NCI-H1694 (cell line): Measurements from ENCODE around the gene GPR162.
"Not testable (repeated sequence)": the region's sequence is repeated elsewhere in the genome, so short reads cannot be mapped to it uniquely, and the experiment has no call there.

ENCODE experiments used
- DNase-seq: peaks from one replicate; lab custom pipeline; 2025; lab: John Stamatoyannopoulos, UW

The GPR162 gene

GRCh38 chr12:6854036-6854435, 32.4 kb downstream of the GPR162 start:
- no peak for DNase-seq

DNA sequence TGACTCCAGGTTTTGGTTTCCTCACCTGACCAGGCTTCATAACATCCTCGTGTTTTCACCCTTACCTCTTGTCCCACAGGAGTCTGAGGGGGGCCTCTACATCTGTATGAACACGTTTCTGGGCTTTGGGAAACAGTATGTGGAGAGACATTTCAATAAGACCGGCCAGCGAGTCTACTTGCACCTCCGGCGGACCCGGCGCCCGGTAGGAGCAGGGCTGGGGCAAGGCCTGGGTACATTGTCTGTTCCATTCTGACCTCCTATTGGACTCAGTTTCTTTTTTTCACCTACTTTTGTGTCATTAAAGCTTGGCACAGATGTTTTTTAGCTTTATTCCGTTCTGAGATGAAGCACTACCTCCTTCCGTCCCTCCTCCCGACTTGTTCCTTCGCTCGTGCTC, 33.7 kb downstream of the GPR162 start:
- DNase-seq, result no peak

- DNase-seq, result no peak
Observed at GRCh38 chr12:6858799-6859198, 37.2 kb downstream of the GPR162 start.

- no peak for DNase-seq
Observed at GRCh38 chr12:6860116-6860515, 38.5 kb downstream of the GPR162 start.

GRCh38 chr12:6860942-6861341, 39.3 kb downstream of the GPR162 start:
- DNase-seq, result no peak

DNA sequence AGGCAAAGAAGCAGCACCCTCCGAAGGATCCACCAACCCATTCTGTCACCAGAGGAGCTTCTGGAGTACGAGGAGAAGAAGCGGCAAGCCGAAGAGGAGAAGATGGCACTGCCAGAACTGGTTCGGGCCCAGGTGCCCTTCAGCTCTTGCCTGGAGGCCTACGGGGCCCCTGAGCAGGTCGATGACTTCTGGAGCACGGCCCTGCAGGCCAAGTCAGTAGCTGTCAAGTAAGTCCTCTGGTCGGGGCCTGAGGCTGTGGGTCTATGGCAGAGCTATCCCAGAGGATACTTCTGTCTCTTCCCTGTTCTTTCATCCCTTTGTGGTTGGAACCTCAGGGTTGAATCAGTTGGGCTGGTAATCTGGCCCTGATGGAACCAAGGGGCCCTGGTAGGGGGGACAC, 39.8 kb downstream of the GPR162 start:
- DNase-seq, result no peak

GRCh38 chr12:6863033-6863432, 41.4 kb downstream of the GPR162 start:
- no peak for DNase-seq

GRCh38 chr12:6863586-6864321, 42.1 kb downstream of the GPR162 start:
- no peak for DNase-seq

DNA sequence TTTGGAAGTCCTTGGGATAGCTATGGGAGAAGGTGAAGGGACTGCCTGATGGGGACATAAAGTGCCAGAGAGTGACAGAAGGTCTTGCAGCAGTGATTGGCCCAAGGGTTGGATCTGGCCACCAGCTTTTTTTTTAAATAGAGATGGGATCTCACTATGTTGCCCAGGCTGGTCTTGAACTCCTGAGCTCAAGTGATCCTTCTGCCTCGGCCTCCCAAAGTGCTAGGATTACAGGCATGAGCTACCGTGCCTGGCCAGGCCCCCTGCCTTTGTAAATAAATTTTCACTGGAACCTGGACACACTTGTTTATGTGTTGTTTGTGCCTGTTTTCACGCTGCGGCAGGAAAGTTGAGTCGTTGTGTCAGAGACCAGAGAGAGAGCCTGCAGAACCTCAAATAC, 43.7 kb downstream of the GPR162 start:
- DNase-seq, result not testable (repeated sequence)

GRCh38 chr12:6866163-6866919, 44.7 kb downstream of the GPR162 start:
- DNase-seq, result no peak

GRCh38 chr12:6866920-6867412, 45.3 kb downstream of the GPR162 start:
- DNase-seq, result no peak

DNA sequence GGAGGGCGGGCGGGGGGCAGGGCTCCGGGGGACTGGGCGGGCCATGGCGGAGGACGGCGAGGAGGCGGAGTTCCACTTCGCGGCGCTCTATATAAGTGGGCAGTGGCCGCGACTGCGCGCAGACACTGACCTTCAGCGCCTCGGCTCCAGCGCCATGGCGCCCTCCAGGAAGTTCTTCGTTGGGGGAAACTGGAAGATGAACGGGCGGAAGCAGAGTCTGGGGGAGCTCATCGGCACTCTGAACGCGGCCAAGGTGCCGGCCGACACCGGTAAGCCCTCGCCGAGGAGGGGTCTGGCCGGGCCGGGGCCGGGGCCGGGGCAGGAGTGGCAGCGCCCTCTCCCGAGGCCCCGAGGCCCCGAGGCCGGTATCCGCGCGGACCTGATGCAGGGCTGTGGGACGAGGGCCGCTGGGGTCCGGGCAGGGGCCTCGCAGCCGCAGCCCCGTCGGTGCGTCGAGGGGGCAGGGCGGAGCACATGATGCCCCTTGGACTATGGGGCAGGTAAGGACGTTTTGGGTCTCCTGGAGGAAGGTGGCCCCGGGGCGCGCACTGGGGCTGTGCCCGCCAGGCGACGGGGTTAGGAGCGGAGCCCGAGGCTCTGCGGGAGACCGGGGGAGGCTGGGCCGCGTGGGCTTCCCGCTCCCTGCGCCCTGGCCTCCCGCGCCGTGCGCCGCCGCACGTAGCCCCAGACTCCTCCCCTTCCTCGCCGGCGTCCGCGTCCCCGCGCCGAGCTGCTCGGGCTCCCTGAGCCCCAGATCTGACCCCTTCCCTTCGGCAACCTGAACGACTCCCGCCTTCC, 46.0 kb downstream of the GPR162 start, which contains the start of gene TPI1:
Gene TPI1, plus strand, starts transcription at position 119 of the 798 bp plus-strand sequence. Its CDS starts 36 bp downstream, at position 155.
- peak; percentile 75 for DNase-seq

DNA sequence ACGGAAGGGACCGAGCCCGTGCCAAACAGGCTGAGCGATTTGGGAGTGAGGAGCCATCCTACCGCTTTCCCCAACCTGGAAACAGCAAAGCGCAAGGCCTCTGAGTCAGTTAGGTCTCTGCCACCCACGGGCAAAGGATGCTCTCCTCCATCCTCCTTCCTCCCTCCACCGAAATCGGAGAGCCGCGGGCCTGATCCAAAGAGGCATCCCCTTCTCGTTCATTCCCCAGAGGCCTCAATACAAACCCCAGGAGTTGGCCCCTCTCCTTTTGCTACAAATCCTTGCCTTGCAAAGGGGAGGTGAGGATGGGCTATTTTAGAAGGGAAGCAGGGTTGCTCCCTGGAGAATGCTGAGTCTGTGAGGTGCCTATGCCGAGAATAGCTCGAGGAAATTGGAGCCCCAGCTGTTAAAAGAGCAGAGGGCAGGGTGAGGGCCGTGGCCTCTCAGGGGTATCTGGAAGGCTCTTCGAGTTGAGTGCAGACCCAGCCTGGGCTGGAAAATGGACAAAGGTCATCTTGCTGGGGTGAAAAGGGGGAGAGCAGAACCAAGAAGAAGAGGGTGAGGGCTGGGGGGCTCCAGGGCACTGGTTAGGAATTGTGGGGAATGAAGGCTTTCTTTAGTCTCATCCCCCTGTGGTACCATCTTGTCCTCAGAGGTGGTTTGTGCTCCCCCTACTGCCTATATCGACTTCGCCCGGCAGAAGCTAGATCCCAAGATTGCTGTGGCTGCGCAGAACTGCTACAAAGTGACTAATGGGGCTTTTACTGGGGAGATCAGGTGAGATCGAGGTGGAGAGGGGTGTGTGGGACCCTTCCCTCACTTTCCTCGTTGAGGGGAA, 46.8 kb downstream of the GPR162 start:
- DNase-seq, result no peak

- peak; percentile 94 for DNase-seq
Observed at GRCh38 chr12:6869049-6870021, 47.7 kb downstream of the GPR162 start.

DNA sequence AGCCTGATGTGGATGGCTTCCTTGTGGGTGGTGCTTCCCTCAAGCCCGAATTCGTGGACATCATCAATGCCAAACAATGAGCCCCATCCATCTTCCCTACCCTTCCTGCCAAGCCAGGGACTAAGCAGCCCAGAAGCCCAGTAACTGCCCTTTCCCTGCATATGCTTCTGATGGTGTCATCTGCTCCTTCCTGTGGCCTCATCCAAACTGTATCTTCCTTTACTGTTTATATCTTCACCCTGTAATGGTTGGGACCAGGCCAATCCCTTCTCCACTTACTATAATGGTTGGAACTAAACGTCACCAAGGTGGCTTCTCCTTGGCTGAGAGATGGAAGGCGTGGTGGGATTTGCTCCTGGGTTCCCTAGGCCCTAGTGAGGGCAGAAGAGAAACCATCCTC, 48.7 kb downstream of the GPR162 start:
- DNase-seq, result not testable (repeated sequence)

GRCh38 chr12:6871052-6871957, 49.7 kb downstream of the GPR162 start:
- no peak for DNase-seq

DNA sequence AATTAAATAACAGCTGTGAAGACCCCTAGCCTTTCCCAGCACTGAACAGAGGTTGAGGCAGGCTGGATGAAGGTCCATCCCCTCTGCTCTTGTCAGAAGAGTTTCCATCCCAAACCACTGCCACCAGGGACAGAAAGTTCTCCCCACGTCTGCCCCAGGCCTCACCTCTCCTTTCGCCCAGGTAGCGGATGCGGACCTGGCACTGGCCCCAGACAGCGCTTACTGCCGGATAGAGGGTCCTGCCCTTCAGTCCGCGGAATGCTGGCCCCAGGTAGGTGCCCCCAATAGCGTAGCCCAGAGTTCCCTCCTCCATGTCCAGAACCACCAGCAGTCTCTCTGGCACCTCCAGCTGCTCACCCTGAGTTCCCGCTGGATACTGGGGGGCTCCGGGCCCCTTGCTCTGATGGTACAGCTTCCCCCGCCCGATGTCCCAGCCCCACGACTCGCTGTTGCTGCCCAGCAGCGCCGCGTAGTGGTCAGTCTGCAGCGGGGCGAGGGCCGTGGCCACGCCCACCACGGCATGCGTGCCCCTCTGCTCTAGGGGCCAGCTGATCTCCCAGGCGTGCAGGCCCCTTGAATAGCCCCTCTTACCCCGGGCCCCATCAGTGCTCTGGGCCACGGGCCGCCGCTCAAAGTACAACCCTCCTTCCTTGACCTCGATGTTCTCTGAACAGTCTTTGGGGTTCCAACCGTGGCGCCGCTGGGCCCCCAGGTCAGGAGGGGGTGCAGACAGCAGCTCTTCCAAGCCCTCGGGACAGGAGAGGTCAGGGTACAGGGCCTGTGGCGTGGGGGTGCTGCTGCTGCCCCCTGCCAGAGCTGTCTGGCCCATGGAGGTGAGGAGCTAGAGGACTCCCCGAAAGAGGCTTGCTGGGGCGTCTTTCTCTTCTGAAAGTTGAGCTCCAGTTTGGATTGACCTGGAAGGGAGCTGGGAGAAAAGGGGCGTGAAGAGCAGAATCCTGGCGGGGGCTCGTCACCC, 50.7 kb downstream of the GPR162 start:
- DNase-seq, result peak; percentile 61
